ENCODE data around the gene CD300LF. TPM values are rescaled to one million over a fixed set of nuclear protein-coding genes. Genes with fewer than 3 reads are reported as not detected.

The CD300LF gene
- total RNA-seq, 1 experiment from 2014 or later, result not detected

- no peak for TF ChIP-seq CTCF (IDR thresholded peaks at IDR 0.05; ENCODE audit: unreplicated experiment)
- Mint-ChIP-seq H3K4me3 (ENCODE audit: low read depth, unreplicated experiment) (no peak overlapping the region), H3K27me3 (ENCODE audit: unreplicated experiment) (peaks cover 100% of the 10 kb centered on the region), H3K36me3 (ENCODE audit: insufficient read depth, unreplicated experiment) (no peaks in the 10 kb centered on the region), H3K9me3 (ENCODE audit: low read depth, unreplicated experiment) (no peaks in the 10 kb centered on the region), H3K4me1 (ENCODE audit: low read depth, unreplicated experiment) (no peaks in the 10 kb centered on the region), H3K27ac (ENCODE audit: unreplicated experiment) (no peak overlapping the region)
- intact Hi-C loops (cut with micrococcal nuclease; ENCODE audit: unreplicated experiment), result no loop called here
- CTCF ChIA-PET, result interaction anchor here (0.6 to 1.0 kb wide), 5 partner anchors 16 to 89 kb away, joined by 3 to 4 read pairs (median 4); no protein-coding TSS in a partner anchor
- no TSS peak for BruUV-seq (replicated peaks)
- no peak for DNase-seq
These were observed 10.4 kb downstream of the CD300LF start for GRCh38 chr17:74702116-74702871.

- Mint-ChIP-seq H3K27me3 (ENCODE audit: unreplicated experiment) (peaks cover 100% of the 10 kb centered on the region), H3K9me3 (ENCODE audit: low read depth, unreplicated experiment) (no peaks in the 10 kb centered on the region), H3K4me1 (ENCODE audit: low read depth, unreplicated experiment) (no peaks in the 10 kb centered on the region), H3K36me3 (ENCODE audit: insufficient read depth, unreplicated experiment) (no peaks in the 10 kb centered on the region), H3K27ac (ENCODE audit: unreplicated experiment) (no peak overlapping the region), H3K4me3 (ENCODE audit: low read depth, unreplicated experiment) (no peak overlapping the region)
- BruUV-seq (replicated peaks), result no TSS peak
- no peak for TF ChIP-seq CTCF (IDR thresholded peaks at IDR 0.05; ENCODE audit: unreplicated experiment)
- CTCF ChIA-PET, result no interaction called here
- DNase-seq, result no peak
- intact Hi-C loops (cut with micrococcal nuclease; ENCODE audit: unreplicated experiment), result no loop called here
These were observed 13.5 kb downstream of the CD300LF start for GRCh38 chr17:74699236-74699635.

DNA sequence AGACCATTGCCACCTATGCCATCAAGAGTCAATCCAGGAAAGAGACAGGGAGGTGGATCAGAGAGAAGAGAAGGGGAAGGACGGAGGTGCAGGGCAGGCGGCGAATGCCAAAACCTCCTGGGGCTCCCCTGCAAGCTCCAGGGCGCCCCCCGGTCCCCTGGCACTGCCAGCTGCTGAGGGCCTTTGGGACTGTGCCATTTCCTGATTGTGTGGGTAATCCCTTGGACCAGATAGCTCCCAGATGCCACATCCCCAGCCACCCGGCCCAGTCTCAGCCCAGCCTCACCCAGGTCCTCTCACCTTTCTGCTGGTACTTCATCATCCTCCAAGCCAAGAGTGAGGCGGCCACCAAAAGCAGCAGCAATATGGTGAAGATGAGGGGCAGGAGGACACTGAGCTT lies 14.7 kb downstream of the CD300LF start:
- Mint-ChIP-seq H3K36me3 (ENCODE audit: insufficient read depth, unreplicated experiment) (no peaks in the 10 kb centered on the region), H3K27me3 (ENCODE audit: unreplicated experiment) (peaks cover 100% of the 10 kb centered on the region), H3K4me3 (ENCODE audit: low read depth, unreplicated experiment) (no peak overlapping the region), H3K9me3 (ENCODE audit: low read depth, unreplicated experiment) (no peaks in the 10 kb centered on the region), H3K4me1 (ENCODE audit: low read depth, unreplicated experiment) (no peaks in the 10 kb centered on the region), H3K27ac (ENCODE audit: unreplicated experiment) (no peak overlapping the region)
- CTCF ChIA-PET, result interaction anchor here (0.7 kb wide), 1 partner anchor 51 kb away, joined by 3 read pairs; no protein-coding TSS in a partner anchor
- BruUV-seq (replicated peaks), result no TSS peak
- TF ChIP-seq CTCF (IDR thresholded peaks at IDR 0.05; ENCODE audit: unreplicated experiment), result no peak
- no peak for DNase-seq
- intact Hi-C loops (cut with micrococcal nuclease; ENCODE audit: unreplicated experiment), result no loop called here

DNA sequence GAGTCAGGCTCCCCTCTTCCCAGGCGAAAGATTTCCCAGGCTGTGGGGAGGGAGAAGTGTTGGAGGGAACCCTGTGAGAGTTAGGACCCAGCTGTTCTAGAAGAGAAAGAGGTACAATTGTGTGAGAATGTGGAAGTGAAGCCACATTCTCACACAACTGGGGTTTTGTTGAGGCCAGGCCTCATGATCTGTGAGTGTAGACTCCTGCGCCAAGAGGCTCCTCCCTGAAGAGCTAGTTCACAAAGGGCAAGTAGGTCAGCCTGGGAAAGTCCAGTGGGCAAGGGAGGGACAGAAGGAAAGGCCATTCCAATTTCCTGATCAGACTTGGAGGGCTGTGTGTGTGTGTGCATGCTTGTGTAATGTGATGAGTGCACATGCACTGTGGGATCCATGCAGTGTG lies 15.2 kb downstream of the CD300LF start:
- no peaks in the 10 kb centered on the region for H3K9me3 Mint-ChIP-seq (ENCODE audit: low read depth, unreplicated experiment)
- peaks cover 100% of the 10 kb centered on the region for H3K27me3 Mint-ChIP-seq (ENCODE audit: unreplicated experiment)
- CTCF ChIA-PET, result no interaction called here
- BruUV-seq (replicated peaks), result no TSS peak
- no peaks in the 10 kb centered on the region for H3K36me3 Mint-ChIP-seq (ENCODE audit: insufficient read depth, unreplicated experiment)
- H3K4me1 Mint-ChIP-seq (ENCODE audit: low read depth, unreplicated experiment), result no peaks in the 10 kb centered on the region
- no peak overlapping the region for H3K4me3 Mint-ChIP-seq (ENCODE audit: low read depth, unreplicated experiment)
- no peak overlapping the region for H3K27ac Mint-ChIP-seq (ENCODE audit: unreplicated experiment)
- no peak for TF ChIP-seq CTCF (IDR thresholded peaks at IDR 0.05; ENCODE audit: unreplicated experiment)
- no peak for DNase-seq
- intact Hi-C loops (cut with micrococcal nuclease; ENCODE audit: unreplicated experiment), result no loop called here
